ENCODE measurements around the gene WDR33.

The WDR33 gene

GRCh38 chr2:127685410-127686080 lies 125.4 kb downstream of the WDR33 start:
- DNase-seq: no peak

GRCh38 chr2:127683757-127684156 lies 127.2 kb downstream of the WDR33 start:
- no peak for DNase-seq

GRCh38 chr2:127683056-127683455 lies 127.9 kb downstream of the WDR33 start:
- no peak for DNase-seq

- DNase-seq: no peak
Observed at GRCh38 chr2:127681976-127682857, 128.8 kb downstream of the WDR33 start.

GRCh38 chr2:127681288-127681804 lies 129.6 kb downstream of the WDR33 start:
- no peak for DNase-seq

GRCh38 chr2:127680706-127681287 lies 130.2 kb downstream of the WDR33 start:
- no peak for DNase-seq

GRCh38 chr2:127679680-127680361 lies 131.2 kb downstream of the WDR33 start:
- DNase-seq: no peak

- no peak for DNase-seq
Observed at GRCh38 chr2:127678991-127679390, 132.0 kb downstream of the WDR33 start.

- no peak for DNase-seq
Observed at GRCh38 chr2:127678531-127678930, 132.4 kb downstream of the WDR33 start.

- no peak for DNase-seq
Observed at GRCh38 chr2:127676906-127677305, 134.1 kb downstream of the WDR33 start.

- DNase-seq: no peak
Observed at GRCh38 chr2:127675331-127676261, 135.4 kb downstream of the WDR33 start, which contains the start of gene LIMS2. Gene LIMS2 (minus strand): TSS chr2:127675530. CDS start chr2:127675024, 506 bp downstream.

- DNase-seq: no peak
Observed at GRCh38 chr2:127674241-127675209, 136.4 kb downstream of the WDR33 start.

- no peak for DNase-seq
Observed at GRCh38 chr2:127673291-127674069, 137.5 kb downstream of the WDR33 start.

GRCh38 chr2:127672341-127673224 lies 138.4 kb downstream of the WDR33 start:
- DNase-seq: no peak

- no peak for DNase-seq
Observed at GRCh38 chr2:127671557-127672302, 139.2 kb downstream of the WDR33 start.

GRCh38 chr2:127670957-127671290 lies 140.0 kb downstream of the WDR33 start:
- DNase-seq: no peak

- DNase-seq: no peak
Observed at GRCh38 chr2:127670055-127670956, 140.7 kb downstream of the WDR33 start.
